WERI-Rb-1 (cell line): ENCODE measurements around the gene KNSTRN.

Experiments used
- DNase-seq: peaks from one replicate; pipeline ENCODE4 v3.0.0-alpha.2; 2020
- H3K27ac ChIP-seq: fragments of 250-450 bp; sonication (Bioruptor Pico); 2 replicates; pipeline ENCODE4 v1.5.1; 2020; ENCODE audit warnings: mild to moderate bottlenecking, moderate library complexity
- H3K27me3 ChIP-seq: fragments of 250-450 bp; sonication (Bioruptor Pico); 2 replicates; pipeline ENCODE4 v1.5.1; 2021; ENCODE audit warnings: mild to moderate bottlenecking, low read depth, moderate library complexity; ENCODE audit not compliant: insufficient read depth, severe bottlenecking
- H3K36me3 ChIP-seq: fragments of 250-450 bp; sonication (Bioruptor Pico); 2 replicates; pipeline ENCODE4 v1.5.1; 2020; ENCODE audit warnings: mild to moderate bottlenecking, moderate library complexity
- H3K4me3 ChIP-seq: 2 replicates; pipeline ENCODE4 v1.5.1; 2011; ENCODE audit warnings: low read depth, mild to moderate bottlenecking, control low read depth, low read length
- H3K9me3 ChIP-seq: fragments of 250-450 bp; sonication (Bioruptor Pico); 2 replicates; pipeline ENCODE4 v1.5.1; 2021; ENCODE audit warnings: mild to moderate bottlenecking, moderate library complexity; ENCODE audit not compliant: severe bottlenecking
- TF ChIP-seq, protein P1 (sequence below): IDR thresholded peaks from 2 replicates; pipeline ENCODE4 v1.5.1; 2011; ENCODE audit warnings: low read depth, mild to moderate bottlenecking, control low read depth, inconsistent platforms, low read length

Gene KNSTRN

DNA sequence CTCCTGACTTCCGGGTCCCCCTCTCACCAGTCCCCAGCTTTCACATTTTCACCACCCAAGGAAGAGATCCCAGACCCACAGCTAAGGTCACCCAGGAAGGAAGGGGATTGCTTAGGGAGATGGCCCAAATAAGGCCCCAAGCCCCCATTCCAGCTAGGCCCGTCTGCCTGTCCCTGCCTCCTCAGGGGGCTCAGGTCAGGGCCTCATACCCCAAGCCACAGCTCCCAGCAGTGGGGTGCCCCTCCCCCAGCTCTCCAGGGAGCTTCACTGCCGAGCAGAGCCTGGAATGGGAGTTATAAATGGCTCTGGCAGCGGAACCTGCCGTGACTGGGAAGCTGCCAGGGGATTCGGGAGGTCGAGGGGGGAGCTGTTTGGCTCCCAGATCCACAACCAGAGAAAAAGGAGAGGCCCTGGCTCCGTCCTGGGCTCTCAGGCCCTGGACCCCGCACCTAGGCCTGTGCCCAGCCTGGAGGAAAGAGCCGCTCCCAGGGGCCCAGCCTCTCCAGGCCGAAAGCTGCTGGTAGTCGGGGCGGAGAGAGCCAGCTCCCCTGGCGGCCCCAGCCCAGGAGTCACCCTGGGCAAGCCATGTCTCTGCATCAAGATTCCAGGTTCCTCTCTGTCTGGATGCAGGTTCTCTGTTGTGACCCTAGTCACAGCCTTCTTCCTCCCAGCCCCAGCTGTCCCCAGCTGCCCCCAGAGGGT lies 42.3 kb upstream of the KNSTRN start:
- Histone ChIP-seq H3K36me3 (no peaks in the 10 kb centered on the region), H3K27ac (peak overlapping the region; percentile 67), H3K27me3 (no peaks in the 10 kb centered on the region), H3K9me3 (no peaks in the 10 kb centered on the region), H3K4me3 (no peak overlapping the region)
- TF ChIP-seq, protein P1, sequence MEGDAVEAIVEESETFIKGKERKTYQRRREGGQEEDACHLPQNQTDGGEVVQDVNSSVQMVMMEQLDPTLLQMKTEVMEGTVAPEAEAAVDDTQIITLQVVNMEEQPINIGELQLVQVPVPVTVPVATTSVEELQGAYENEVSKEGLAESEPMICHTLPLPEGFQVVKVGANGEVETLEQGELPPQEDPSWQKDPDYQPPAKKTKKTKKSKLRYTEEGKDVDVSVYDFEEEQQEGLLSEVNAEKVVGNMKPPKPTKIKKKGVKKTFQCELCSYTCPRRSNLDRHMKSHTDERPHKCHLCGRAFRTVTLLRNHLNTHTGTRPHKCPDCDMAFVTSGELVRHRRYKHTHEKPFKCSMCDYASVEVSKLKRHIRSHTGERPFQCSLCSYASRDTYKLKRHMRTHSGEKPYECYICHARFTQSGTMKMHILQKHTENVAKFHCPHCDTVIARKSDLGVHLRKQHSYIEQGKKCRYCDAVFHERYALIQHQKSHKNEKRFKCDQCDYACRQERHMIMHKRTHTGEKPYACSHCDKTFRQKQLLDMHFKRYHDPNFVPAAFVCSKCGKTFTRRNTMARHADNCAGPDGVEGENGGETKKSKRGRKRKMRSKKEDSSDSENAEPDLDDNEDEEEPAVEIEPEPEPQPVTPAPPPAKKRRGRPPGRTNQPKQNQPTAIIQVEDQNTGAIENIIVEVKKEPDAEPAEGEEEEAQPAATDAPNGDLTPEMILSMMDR = no peak
- no peak for DNase-seq

DNA sequence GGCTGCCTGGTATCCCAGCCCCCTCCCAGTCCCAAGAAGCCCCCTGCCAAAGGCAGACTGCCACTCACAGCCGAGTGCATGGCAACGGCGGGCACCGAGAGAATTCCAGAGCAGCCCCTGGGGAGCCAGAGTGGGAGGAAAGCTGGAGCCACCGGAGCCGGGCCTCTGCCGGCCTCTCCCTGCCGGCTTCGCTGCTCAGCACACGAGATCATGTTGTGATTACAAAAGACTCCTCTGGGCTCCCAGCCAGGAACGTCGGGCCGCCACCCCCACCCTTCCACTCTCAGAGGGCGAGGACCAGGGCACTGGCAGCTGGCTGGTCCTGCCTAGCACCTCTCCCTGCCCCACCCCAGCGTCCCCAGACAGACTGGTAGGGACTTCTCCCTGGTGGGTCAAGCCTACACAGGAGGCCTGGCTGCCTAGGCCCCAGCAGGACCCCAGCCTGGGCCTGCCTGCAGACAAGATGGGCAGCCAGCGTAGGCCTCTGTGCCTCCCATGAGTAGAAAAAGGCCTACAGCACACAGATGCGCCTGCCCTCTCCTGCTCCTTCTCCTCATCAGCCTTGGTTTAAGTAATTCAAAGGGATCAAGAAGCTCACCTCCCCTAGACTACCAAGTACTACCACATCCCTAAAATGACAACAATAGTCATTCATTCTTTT lies 41.7 kb upstream of the KNSTRN start, which contains the start of gene CCDC9B:
TSS of gene CCDC9B (minus strand) at position 200 of the 661 bp plus-strand sequence. CDS start at position 80, 120 bp downstream.
- Histone ChIP-seq H3K27ac (peak within 1 kb of the TSS; percentile 67), H3K9me3 (no peaks in the 10 kb centered on the region), H3K4me3 (no peak within 1 kb of the TSS), H3K27me3 (no peaks in the 10 kb centered on the region), H3K36me3 (no peaks in the 10 kb centered on the region)
- DNase-seq = no peak
- TF ChIP-seq, protein P1 = no peak

DNA sequence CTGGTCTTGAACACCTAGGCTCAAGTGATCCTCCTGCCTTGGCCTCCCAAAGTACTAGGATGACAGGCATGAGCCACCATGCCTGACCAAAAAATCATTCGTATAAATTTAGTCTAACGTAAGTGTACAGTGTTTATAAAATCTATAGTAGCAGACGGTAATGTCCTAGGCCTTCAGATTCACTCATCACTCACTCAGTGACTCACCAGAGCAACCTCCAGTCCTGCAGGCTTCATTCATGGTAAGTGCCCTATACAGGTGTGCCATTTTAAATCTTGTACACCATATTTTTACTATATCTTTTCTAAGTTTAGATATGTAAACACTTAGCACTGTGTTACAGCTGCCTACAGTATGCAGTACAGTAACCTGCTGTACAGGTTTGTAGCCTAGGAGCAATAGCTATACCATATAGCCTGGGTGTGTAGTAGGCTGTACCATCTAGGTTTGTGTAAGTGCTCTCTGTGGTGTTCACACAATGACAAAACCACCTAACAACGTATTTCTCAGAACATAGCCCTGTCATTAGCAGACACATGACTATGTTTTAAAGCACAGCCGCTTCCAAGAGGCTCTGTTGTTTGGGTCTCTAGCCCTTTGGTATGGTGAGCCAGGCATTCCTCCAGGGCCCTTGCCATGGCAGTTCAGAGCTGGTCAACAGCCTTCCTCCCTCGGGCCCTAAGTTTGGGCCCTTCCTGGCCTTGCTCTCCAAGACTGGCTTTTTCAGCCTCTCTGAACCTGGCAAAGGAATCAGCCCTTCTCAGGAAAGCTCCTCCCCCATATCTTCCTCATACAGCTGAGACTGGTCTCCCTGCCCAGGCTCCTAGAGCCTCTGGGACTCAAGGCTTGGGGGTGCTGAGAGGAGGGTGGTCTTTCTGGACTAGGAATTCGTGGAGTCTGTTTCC lies 39.9 kb upstream of the KNSTRN start:
- no peaks in the 10 kb centered on the region for H3K9me3 ChIP-seq
- no peak overlapping the region for H3K4me3 ChIP-seq
- DNase-seq = no peak
- H3K27me3 ChIP-seq = no peaks in the 10 kb centered on the region
- H3K27ac ChIP-seq = no peak overlapping the region
- TF ChIP-seq, protein P1 = no peak
- no peaks in the 10 kb centered on the region for H3K36me3 ChIP-seq

DNA sequence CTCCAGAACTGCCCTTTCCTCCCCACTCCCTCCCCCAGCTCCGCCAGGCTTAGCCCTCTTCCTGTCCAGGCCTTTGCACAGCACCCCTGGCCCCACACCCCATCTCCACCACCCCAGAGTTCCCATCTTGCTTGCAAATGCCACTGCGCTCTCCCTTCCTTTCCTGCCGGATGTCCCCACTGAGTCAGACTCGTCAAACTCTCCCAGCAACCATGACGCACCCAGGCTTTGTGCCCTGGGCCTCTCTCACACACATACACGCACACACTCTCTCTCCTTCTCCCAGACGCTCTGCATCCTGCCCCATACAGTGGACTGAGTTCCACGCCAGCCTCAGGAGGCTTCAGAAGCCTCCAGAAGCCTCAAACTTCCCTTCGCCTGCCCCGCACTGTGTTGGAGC lies 39.0 kb upstream of the KNSTRN start:
- Histone ChIP-seq H3K4me3 (no peak overlapping the region), H3K36me3 (no peaks in the 10 kb centered on the region), H3K9me3 (no peaks in the 10 kb centered on the region), H3K27ac (no peak overlapping the region), H3K27me3 (no peaks in the 10 kb centered on the region)
- TF ChIP-seq, protein P1 = no peak
- no peak for DNase-seq

DNA sequence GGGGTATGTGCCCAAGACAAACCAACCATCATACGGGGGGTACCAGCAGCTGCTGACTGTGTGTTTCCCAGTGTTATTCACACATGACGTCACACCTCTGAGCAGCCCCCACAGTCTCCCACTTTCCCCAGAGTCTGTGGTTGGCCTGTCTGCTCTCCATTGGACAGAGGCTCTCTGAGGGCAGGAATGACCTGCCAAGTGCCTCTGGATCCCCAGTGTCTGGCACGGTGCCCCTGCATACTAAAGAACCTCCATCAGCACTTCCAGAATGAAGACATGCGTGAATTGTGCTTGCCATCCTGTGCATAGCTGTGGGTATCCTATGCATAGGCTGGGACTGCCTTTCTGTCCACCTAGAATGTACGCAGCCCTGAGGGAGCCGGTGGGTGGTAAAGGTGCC lies 38.3 kb upstream of the KNSTRN start:
- H3K27ac ChIP-seq = no peak overlapping the region
- H3K36me3 ChIP-seq = no peaks in the 10 kb centered on the region
- DNase-seq = no peak
- H3K27me3 ChIP-seq = no peaks in the 10 kb centered on the region
- no peak overlapping the region for H3K4me3 ChIP-seq
- TF ChIP-seq, protein P1 = no peak
- no peaks in the 10 kb centered on the region for H3K9me3 ChIP-seq
